Astrocyte (in vitro differentiated cells and primary cell): ENCODE results near the gene S100B.

ENCODE experiments used
- CTCF ChIP-seq: IDR thresholded peaks from 2 replicates; pipeline ENCODE4 v1.5.1; 2011; ENCODE audit warnings: low read depth, mild to moderate bottlenecking, inconsistent platforms, low read length, moderate library complexity; ENCODE audit not compliant: insufficient read depth
- EZH2 ChIP-seq: IDR thresholded peaks from 2 replicates; pipeline ENCODE4 v1.6.1; 2012; ENCODE audit warnings: mild to moderate bottlenecking, low read length, inconsistent platforms; ENCODE audit not compliant: insufficient read depth

GRCh38 chr21:46626975-46627501 lies 22.2 kb upstream of the S100B start:
- TF ChIP-seq EZH2, result no peak
- TF ChIP-seq CTCF, result no peak
